ENCODE measurements around the gene IFNE. TPM values are rescaled to one million over a fixed set of nuclear protein-coding genes. Genes with fewer than 3 reads are reported as not detected.

IFNE gene
- total and polyA plus RNA-seq, 9 of the 15 experiments (the other 6 are each of a cell fraction or from before 2014, with no cell fraction given), result not detected

DNA sequence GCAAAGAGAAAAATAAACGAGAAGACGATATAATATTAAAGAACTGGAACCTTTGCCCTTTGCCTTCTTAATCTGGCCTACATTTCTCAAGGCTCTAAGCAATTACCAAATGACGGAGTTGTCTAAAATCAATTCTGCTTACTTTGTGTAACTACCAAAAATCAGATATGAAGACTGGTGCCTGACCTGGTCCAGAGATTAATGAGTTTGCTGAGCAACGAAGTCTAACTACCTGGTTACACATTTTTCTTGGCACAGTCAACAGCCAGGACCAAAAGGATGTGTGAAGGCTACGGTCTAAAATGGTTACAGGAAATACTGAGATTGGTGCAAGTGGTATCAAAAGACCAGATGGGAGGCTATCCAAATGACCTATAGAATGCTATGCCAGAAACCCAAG is 17.8 kb upstream of the IFNE start:
- Histone ChIP-seq H3K27me3 (ENCODE audit: control insufficient read depth in 2 of 2, insufficient read depth in 2 of 2, low read length in 2 of 2) (no peaks in the 10 kb centered on the region), H3K9ac (ENCODE audit: insufficient read depth in 1 of 2, low read depth in 2 of 2, low read length in 2 of 2) (no peak overlapping the region), H4K20me1 (replicated peaks; ENCODE audit: control insufficient read depth, insufficient read depth, low read length) (no peaks in the 10 kb centered on the region), H3K4me3 (no peak overlapping the region), H3K4me1 (replicated peaks in 1 of 2; ENCODE audit: control insufficient read depth in 2 of 2, insufficient read depth in 2 of 2, low read length in 2 of 2) (no peaks in the 10 kb centered on the region), H3K4me2 (ENCODE audit: insufficient read depth, low read length) (no peak overlapping the region), H3K79me2 (ENCODE audit: control insufficient read depth, insufficient read depth, low read length) (no peaks in the 10 kb centered on the region), H3K9me3 (replicated peaks; ENCODE audit: control insufficient read depth, insufficient read depth, low read depth, low read length) (no peaks in the 10 kb centered on the region), H3K9me1 (ENCODE audit: control insufficient read depth, insufficient read depth, low read length) (no peaks in the 10 kb centered on the region), H2AFZ (ENCODE audit: low read depth, low read length) (no peak overlapping the region), H3K27ac (ENCODE audit: extremely low read depth, low read depth, low read length) (no peak overlapping the region), H3K36me3 (ENCODE audit: control insufficient read depth, insufficient read depth, low read length) (no peaks in the 10 kb centered on the region)
- no TSS peak for BruUV-seq (replicated peaks)
- POLR2A ChIA-PET, result no interaction called here
- in situ Hi-C loops (cut with MboI) (no loop called here), intact Hi-C loops (cut with micrococcal nuclease) (no loop called here)
- TF ChIP-seq USF2 (CRISPR knock-in tag; IDR thresholded peaks at IDR 0.05) (no peak), HDAC1 (IDR thresholded peaks at IDR 0.05) (no peak), RB1 (IDR thresholded peaks at IDR 0.05; ENCODE audit: low read depth) (no peak), ZNF354B (CRISPR knock-in tag; IDR thresholded peaks at IDR 0.05) (no peak)
- TF ChIP-seq, protein P1, sequence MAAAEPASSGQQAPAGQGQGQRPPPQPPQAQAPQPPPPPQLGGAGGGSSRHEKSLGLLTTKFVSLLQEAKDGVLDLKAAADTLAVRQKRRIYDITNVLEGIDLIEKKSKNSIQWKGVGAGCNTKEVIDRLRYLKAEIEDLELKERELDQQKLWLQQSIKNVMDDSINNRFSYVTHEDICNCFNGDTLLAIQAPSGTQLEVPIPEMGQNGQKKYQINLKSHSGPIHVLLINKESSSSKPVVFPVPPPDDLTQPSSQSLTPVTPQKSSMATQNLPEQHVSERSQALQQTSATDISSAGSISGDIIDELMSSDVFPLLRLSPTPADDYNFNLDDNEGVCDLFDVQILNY (CRISPR knock-in tag; IDR thresholded peaks at IDR 0.05), result no peak
- DNase-seq (ENCODE audit: extremely low read depth in 1 of 4, low spot score in 3 of 4) (no peak), ATAC-seq (no peak), FAIRE-seq (no peak)
- WGBS (ENCODE audit: insufficient coverage, low coverage, missing lambda C conversion rate), result no CpG with 5 or more reads among the region's 5 CpGs
- CTCF ChIA-PET (ENCODE audit: low intra/inter-chr PET ratio), result no interaction called here

GRCh38 chr9:21491756-21492155 is 9.6 kb upstream of the IFNE start:
- Histone ChIP-seq H3K9me3 (replicated peaks; ENCODE audit: control insufficient read depth, insufficient read depth, low read depth, low read length) (no peaks in the 10 kb centered on the region), H3K9me1 (ENCODE audit: control insufficient read depth, insufficient read depth, low read length) (no peaks in the 10 kb centered on the region), H4K20me1 (replicated peaks; ENCODE audit: control insufficient read depth, insufficient read depth, low read length) (no peaks in the 10 kb centered on the region), H3K36me3 (ENCODE audit: control insufficient read depth, insufficient read depth, low read length) (no peaks in the 10 kb centered on the region), H3K27me3 (ENCODE audit: control insufficient read depth in 2 of 2, insufficient read depth in 2 of 2, low read length in 2 of 2) (no peaks in the 10 kb centered on the region), H3K79me2 (ENCODE audit: control insufficient read depth, insufficient read depth, low read length) (no peaks in the 10 kb centered on the region), H3K4me2 (ENCODE audit: insufficient read depth, low read length) (no peak overlapping the region), H2AFZ (ENCODE audit: low read depth, low read length) (no peak overlapping the region), H3K27ac (ENCODE audit: extremely low read depth, low read depth, low read length) (no peak overlapping the region), H3K9ac (ENCODE audit: insufficient read depth in 1 of 2, low read depth in 2 of 2, low read length in 2 of 2) (no peak overlapping the region), H3K4me1 (replicated peaks in 1 of 2; ENCODE audit: control insufficient read depth in 2 of 2, insufficient read depth in 2 of 2, low read length in 2 of 2) (no peaks in the 10 kb centered on the region), H3K4me3 (no peak overlapping the region)
- BruUV-seq (replicated peaks), result no TSS peak
- ATAC-seq (no peak), FAIRE-seq (no peak), DNase-seq (ENCODE audit: extremely low read depth in 1 of 4, low spot score in 3 of 4) (no peak)
- in situ Hi-C loops (cut with MboI) (no loop called here), intact Hi-C loops (cut with micrococcal nuclease) (no loop called here)
- TF ChIP-seq, protein P2, sequence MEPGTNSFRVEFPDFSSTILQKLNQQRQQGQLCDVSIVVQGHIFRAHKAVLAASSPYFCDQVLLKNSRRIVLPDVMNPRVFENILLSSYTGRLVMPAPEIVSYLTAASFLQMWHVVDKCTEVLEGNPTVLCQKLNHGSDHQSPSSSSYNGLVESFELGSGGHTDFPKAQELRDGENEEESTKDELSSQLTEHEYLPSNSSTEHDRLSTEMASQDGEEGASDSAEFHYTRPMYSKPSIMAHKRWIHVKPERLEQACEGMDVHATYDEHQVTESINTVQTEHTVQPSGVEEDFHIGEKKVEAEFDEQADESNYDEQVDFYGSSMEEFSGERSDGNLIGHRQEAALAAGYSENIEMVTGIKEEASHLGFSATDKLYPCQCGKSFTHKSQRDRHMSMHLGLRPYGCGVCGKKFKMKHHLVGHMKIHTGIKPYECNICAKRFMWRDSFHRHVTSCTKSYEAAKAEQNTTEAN (CRISPR knock-in tag; IDR thresholded peaks at IDR 0.05), result no peak
- TF ChIP-seq TCFL5 (CRISPR knock-in tag; conservative IDR thresholded peaks at IDR 0.05) (no peak), PTTG1 (tag; IDR thresholded peaks at IDR 0.05; ENCODE audit: low read depth) (no peak), ZNF282 (CRISPR knock-in tag; IDR thresholded peaks at IDR 0.05) (no peak)
- TF ChIP-seq, protein P3, sequence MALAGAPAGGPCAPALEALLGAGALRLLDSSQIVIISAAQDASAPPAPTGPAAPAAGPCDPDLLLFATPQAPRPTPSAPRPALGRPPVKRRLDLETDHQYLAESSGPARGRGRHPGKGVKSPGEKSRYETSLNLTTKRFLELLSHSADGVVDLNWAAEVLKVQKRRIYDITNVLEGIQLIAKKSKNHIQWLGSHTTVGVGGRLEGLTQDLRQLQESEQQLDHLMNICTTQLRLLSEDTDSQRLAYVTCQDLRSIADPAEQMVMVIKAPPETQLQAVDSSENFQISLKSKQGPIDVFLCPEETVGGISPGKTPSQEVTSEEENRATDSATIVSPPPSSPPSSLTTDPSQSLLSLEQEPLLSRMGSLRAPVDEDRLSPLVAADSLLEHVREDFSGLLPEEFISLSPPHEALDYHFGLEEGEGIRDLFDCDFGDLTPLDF (CRISPR knock-in tag; IDR thresholded peaks at IDR 0.05), result no peak
- ChIA-PET CTCF (ENCODE audit: low intra/inter-chr PET ratio) (no interaction called here), POLR2A (no interaction called here)
- no CpG with 5 or more reads among the region's 1 CpG for WGBS (ENCODE audit: insufficient coverage, low coverage, missing lambda C conversion rate)

All from K562 (cell line).